DND-41 (cell line): ENCODE data around the gene CACNB2.

ENCODE experiments used
- EZH2 ChIP-seq: IDR thresholded peaks from 3 replicates; pipeline ENCODE4 v1.6.1; 2012; ENCODE audit warnings: borderline replicate concordance, low read depth, mild to moderate bottlenecking, moderate library complexity, low read length, inconsistent platforms; ENCODE audit not compliant: severe bottlenecking
- TF ChIP-seq, protein P1 (sequence below): IDR thresholded peaks from 2 replicates; pipeline ENCODE4 v1.5.1; 2012; ENCODE audit warnings: borderline replicate concordance, low read length, moderate library complexity, mild to moderate bottlenecking; ENCODE audit not compliant: poor library complexity, severe bottlenecking; ENCODE audit errors: extremely low read depth

DNA sequence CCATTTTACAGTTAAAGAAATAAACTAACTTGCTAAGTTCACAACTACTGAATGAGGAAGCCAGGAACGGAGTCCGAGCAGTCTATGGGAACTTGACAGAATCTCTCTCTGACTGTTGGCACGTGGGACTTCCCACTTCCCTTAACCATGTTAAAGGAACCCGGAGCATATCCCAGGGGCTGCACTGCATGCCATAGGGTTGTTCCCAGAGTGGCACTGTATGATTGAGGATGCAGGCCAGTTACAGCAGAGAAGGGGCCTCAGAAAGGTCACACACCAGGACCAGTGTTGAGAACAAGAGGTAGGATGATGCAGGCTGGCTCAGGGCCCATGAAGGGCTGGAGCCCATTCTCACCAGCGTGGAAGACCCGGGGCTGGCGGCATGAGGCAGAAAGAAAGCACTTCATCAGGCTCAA, 309.4 kb downstream of the CACNB2 start:
- TF ChIP-seq, protein P1, sequence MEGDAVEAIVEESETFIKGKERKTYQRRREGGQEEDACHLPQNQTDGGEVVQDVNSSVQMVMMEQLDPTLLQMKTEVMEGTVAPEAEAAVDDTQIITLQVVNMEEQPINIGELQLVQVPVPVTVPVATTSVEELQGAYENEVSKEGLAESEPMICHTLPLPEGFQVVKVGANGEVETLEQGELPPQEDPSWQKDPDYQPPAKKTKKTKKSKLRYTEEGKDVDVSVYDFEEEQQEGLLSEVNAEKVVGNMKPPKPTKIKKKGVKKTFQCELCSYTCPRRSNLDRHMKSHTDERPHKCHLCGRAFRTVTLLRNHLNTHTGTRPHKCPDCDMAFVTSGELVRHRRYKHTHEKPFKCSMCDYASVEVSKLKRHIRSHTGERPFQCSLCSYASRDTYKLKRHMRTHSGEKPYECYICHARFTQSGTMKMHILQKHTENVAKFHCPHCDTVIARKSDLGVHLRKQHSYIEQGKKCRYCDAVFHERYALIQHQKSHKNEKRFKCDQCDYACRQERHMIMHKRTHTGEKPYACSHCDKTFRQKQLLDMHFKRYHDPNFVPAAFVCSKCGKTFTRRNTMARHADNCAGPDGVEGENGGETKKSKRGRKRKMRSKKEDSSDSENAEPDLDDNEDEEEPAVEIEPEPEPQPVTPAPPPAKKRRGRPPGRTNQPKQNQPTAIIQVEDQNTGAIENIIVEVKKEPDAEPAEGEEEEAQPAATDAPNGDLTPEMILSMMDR: no peak
- no peak for TF ChIP-seq EZH2
